Subcutaneous adipose tissue (tissue), 4 donors: ENCODE data around the gene CALM1. TPM values are rescaled to one million over a fixed set of nuclear protein-coding genes. Genes with fewer than 3 reads are reported as not detected.

ENCODE experiments used
- total RNA-seq, 4 donors: library from RNA; depleted of rRNA; stranded (reverse); fragments of >200 nt; gene quantifications; one replicate each; pipeline ENCODE4 v1.1.0, GENCODE V29; 2016
- TF ChIP-seq, protein P1 (sequence below): fragments of 450-650 bp; IDR thresholded peaks from one replicate; pipeline ENCODE4 v1.5.1; 2016; ENCODE audit warnings: low read depth, mild to moderate bottlenecking, control low read depth, antibody characterized with exemption, moderate library complexity

The CALM1 gene
- 100 to 1,000 TPM; 224 to 493 (median 260) TPM for total RNA-seq

GRCh38 chr14:90396341-90397339 is at the start of gene CALM1:
TSS of gene CALM1 (plus strand) at chr14:90397029. CDS start at chr14:90397231, 202 bp downstream.
- TF ChIP-seq, protein P1, sequence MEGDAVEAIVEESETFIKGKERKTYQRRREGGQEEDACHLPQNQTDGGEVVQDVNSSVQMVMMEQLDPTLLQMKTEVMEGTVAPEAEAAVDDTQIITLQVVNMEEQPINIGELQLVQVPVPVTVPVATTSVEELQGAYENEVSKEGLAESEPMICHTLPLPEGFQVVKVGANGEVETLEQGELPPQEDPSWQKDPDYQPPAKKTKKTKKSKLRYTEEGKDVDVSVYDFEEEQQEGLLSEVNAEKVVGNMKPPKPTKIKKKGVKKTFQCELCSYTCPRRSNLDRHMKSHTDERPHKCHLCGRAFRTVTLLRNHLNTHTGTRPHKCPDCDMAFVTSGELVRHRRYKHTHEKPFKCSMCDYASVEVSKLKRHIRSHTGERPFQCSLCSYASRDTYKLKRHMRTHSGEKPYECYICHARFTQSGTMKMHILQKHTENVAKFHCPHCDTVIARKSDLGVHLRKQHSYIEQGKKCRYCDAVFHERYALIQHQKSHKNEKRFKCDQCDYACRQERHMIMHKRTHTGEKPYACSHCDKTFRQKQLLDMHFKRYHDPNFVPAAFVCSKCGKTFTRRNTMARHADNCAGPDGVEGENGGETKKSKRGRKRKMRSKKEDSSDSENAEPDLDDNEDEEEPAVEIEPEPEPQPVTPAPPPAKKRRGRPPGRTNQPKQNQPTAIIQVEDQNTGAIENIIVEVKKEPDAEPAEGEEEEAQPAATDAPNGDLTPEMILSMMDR = no peak

DNA sequence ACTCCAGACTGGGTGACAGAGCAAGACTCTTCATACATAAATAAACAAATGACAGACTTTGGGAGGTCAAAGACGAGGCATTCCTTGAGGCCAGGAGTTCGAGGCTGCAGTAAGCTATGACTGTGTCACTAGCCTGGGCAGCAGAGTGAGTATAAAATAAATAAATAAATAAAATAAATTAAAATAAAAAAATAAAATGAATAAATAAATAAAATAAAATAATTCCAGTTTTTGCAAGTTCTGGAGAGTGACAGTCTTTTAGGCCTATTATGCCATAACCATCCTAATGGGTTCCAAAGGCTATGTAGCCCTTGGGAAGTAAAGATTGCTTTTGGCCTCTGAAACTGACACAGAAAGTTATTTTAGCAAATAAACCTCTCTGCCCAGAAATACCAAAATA is 48.6 kb upstream of the CALM1 start:
- TF ChIP-seq, protein P1 = no peak

GRCh38 chr14:90349739-90350138 is 47.1 kb upstream of the CALM1 start:
- TF ChIP-seq, protein P1 = no peak

DNA sequence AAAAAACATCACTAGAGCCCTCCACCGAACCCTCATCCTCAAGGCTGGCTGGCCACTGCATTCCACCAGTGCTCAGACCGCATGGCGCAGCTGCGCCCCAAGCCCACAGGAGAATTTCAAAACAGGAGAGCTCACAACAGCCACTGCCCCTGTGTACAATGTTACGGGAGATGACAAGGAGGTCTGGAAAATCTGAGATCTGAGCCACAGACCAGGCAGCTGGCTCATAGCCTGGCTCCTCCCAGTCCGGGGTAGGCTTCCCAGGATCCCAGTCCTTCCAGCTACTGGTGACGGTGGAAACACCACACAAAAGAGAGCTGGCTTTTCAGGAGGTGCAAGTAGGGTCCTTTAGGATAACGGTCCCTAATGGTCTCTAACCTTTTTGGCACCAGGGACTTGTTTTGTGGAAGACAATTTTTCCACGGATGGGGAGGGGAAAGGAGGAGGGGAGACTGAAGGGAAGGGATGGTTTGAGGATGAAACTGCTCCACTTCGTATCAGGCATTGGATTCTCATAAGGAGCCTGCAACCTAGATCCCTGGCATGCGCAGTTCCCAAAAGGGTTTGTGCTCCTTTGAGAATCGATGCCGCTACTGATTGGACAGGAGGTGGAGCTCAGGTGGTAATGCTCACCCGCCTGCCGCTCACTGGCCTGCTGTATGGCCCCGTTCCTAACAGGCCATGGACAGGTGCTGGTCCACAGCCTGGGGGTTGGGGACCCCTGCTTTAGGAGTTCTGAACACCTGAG is 42.1 kb upstream of the CALM1 start:
- TF ChIP-seq, protein P1 = no peak

- TF ChIP-seq, protein P1 = no peak
Observed at GRCh38 chr14:90355540-90356518, 41.0 kb upstream of the CALM1 start.

- TF ChIP-seq, protein P1 = no peak
Observed at GRCh38 chr14:90356925-90357324, 39.9 kb upstream of the CALM1 start.
